Measurements from ENCODE around the gene LNPEP.
"Not testable (repeated sequence)": the region's sequence is repeated elsewhere in the genome, so short reads cannot be mapped to it uniquely, and the experiment has no call there.

LNPEP gene

GRCh38 chr5:97074859-97075489, 139.1 kb downstream of the LNPEP start:
- no peak for TF ChIP-seq CTCF (IDR thresholded peaks at IDR 0.05; ENCODE audit: insufficient read depth, low read depth, low read length, missing control alignments)
- H3K4me3 ChIP-seq (ENCODE audit: low read length): no peak overlapping the region

GRCh38 chr5:97075649-97076048, 139.8 kb downstream of the LNPEP start:
- TF ChIP-seq CTCF (IDR thresholded peaks at IDR 0.05; ENCODE audit: insufficient read depth, low read depth, low read length, missing control alignments): no peak
- DNase-seq (ENCODE audit: low read depth): no peak
- no peak overlapping the region for H3K4me3 ChIP-seq (ENCODE audit: low read length)

More at GRCh38 chr5:97074859-97075489, 139.1 kb downstream of the LNPEP start:
- no peak for DNase-seq (ENCODE audit: low read depth)

GRCh38 chr5:97076098-97076497, 140.2 kb downstream of the LNPEP start:
- no peak for TF ChIP-seq CTCF (IDR thresholded peaks at IDR 0.05; ENCODE audit: insufficient read depth, low read depth, low read length, missing control alignments)
- no peak overlapping the region for H3K4me3 ChIP-seq (ENCODE audit: low read length)
- no peak for DNase-seq (ENCODE audit: low read depth)

- H3K4me3 ChIP-seq (ENCODE audit: low read length): no peak overlapping the region
- TF ChIP-seq CTCF (IDR thresholded peaks at IDR 0.05; ENCODE audit: insufficient read depth, low read depth, low read length, missing control alignments): no peak
- DNase-seq (ENCODE audit: low read depth): no peak
These were observed 141.4 kb downstream of the LNPEP start for GRCh38 chr5:97077246-97077645.

GRCh38 chr5:97078958-97079743, 143.3 kb downstream of the LNPEP start:
- peak; percentile 83 for DNase-seq (ENCODE audit: low read depth)
- H3K4me3 ChIP-seq (ENCODE audit: low read length): no peak overlapping the region
- TF ChIP-seq CTCF (IDR thresholded peaks at IDR 0.05; ENCODE audit: insufficient read depth, low read depth, low read length, missing control alignments): no peak

GRCh38 chr5:97084782-97085458, 149.0 kb downstream of the LNPEP start:
- not testable (repeated sequence) for DNase-seq (ENCODE audit: low read depth); H3K4me3 ChIP-seq (ENCODE audit: low read length)

GRCh38 chr5:97085459-97086181, 149.7 kb downstream of the LNPEP start:
- H3K4me3 ChIP-seq (ENCODE audit: low read length): no peak overlapping the region
- no peak for DNase-seq (ENCODE audit: low read depth)
- no peak for TF ChIP-seq CTCF (IDR thresholded peaks at IDR 0.05; ENCODE audit: insufficient read depth, low read depth, low read length, missing control alignments)

Measured in epithelial cell of esophagus (primary cell).